NOMO-1 treated with DMSO at 0.1 percent for 48 hours (cell line): ENCODE measurements around the gene ALG9.

Experiments
- DNase-seq: peaks from one replicate; lab custom pipeline; 2025; ENCODE audit not compliant: unreplicated experiment; lab: John Stamatoyannopoulos, UW

Gene ALG9, protein sequence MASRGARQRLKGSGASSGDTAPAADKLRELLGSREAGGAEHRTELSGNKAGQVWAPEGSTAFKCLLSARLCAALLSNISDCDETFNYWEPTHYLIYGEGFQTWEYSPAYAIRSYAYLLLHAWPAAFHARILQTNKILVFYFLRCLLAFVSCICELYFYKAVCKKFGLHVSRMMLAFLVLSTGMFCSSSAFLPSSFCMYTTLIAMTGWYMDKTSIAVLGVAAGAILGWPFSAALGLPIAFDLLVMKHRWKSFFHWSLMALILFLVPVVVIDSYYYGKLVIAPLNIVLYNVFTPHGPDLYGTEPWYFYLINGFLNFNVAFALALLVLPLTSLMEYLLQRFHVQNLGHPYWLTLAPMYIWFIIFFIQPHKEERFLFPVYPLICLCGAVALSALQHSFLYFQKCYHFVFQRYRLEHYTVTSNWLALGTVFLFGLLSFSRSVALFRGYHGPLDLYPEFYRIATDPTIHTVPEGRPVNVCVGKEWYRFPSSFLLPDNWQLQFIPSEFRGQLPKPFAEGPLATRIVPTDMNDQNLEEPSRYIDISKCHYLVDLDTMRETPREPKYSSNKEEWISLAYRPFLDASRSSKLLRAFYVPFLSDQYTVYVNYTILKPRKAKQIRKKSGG

DNA sequence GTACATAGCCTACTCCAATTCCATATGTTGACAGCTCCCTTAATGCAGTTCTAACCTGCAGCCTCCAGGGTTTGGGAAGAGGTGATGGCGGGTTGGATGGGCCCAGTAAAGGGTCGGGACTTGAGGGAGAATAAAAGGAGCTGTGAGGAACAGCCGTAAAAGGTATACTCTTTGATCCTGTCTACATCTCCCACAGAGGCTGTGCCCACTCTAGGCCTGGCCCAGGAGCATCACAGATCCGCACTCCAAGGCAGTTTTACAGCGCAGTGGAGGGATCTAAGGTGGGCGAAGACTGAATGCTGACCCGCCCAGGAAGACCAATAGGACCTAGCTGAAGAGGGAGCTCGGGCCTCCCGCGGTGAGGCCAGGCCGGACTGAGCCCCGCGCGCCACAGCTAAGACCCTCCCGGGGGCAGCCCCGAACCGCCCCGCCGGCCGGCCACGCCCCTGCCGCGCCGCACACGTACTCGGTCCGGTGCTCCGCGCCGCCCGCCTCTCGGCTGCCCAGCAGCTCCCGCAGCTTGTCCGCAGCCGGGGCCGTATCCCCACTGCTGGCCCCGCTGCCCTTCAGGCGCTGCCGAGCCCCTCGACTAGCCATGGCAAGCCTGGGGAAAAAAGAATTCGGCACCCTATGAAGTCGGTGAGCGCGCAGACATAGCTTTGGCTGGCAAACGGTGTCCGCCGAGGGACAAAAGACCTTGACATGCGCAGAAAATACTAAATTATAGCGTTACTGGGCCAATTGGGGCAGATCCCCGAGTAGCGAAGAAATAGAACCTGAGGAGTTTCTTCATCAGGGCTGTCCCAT is at the start of gene ALG9:
Gene ALG9 (minus strand): TSS at position 696 of the 807 bp plus-strand sequence. CDS start 99 bp downstream, at position 597.
- DNase-seq = peak; percentile 66

DNA sequence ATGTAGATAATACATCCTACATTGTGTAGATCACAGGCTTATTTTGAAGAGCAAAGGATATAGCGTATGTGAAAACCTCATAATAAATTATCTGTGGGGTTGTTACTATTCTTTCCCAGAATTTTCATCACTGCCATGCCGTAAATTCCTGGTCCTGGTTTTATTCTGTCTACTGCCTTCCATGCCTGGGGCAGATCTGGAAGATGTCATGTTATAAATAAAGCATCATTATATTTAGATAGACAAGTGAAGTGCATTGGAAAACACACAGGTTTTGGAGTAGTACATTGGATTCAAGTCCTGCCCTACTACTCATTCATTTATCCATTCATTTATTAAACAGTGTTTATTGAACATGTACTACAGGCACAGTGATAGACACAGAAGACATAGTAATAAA is 49.5 kb upstream of the ALG9 start:
- no peak for DNase-seq

DNA sequence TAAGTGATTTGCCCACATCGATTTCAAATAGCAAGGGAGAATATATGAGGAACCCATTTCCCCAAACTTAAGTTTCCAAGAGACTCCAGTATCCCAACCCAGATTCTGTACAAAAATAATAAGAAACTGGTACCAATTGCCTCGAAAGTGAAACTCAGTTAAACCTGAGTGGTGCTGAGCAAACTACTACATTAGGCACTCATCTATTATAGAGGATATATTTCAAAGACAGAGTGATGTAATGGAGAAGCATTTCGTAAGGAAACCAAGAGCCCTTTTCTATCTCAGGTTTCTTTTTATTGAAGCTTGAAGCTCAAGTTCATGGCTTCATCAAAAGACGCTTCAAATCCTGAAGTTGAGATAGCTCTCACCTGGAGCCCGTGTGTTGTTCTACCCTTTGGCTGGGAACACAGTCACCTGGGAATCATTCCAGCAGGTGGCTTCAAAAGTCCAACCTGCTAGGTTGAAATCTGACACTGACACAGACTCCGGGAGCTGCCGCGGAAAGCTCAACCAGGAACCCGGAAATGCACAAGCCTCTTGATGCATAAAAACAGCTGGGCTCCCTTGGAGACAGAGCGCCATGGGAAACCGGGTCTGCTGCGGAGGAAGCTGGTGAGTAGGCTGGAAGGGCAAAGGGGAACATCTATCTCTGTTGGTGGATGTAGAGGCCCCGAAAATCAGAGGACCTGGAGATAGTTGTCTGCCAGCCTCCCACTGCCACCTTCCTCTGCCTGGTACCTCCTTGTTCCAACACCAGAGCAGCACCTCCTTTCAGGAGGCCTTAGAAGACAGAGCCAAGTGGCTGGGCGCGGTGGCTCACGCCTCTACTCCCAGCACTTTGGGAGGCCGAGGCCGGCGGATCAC is 47.2 kb upstream of the ALG9 start, which contains the start of gene C11orf52:
Gene C11orf52 (plus strand): TSS at position 524 of the 867 bp plus-strand sequence. CDS start 60 bp downstream, at position 584.
- DNase-seq = no peak

DNA sequence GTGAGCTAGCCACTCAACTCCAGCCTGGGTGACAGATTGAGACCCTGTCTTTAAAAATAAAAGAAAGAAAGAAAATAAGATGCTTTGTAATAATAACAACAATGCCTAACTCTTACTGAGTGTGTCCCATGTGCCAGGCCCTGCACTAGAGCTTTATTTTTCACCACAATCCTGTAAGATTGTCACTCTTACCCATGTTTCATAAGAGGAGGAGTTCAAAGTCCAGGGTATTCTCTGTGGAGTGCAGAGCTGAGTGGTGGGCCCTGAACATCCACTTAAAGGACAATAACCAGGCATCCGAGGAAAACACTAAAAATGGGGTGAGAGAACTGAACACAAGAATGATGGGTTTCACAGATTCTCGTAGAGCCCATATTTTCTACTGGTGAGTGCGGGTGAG is 46.4 kb upstream of the ALG9 start:
- no peak for DNase-seq

DNA sequence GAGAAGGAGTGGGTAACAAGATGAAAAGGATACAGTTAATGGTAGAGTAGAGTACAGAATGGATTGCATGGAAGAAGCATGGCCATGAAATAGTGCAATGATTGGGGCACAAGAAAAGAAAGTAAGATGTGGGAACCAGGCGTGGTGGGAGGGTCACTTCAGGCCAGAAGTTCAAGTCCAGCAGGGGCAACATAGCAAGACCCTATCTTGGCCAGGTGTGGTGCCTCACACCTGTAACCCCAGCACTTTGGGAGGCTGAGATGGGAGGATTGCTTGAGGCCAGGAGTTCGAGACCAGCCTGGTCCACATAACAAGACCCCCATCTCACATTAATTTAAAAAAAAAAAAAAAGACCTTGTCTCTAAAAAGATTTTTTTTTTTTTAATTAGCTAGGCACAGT is 45.9 kb upstream of the ALG9 start:
- no peak for DNase-seq

DNA sequence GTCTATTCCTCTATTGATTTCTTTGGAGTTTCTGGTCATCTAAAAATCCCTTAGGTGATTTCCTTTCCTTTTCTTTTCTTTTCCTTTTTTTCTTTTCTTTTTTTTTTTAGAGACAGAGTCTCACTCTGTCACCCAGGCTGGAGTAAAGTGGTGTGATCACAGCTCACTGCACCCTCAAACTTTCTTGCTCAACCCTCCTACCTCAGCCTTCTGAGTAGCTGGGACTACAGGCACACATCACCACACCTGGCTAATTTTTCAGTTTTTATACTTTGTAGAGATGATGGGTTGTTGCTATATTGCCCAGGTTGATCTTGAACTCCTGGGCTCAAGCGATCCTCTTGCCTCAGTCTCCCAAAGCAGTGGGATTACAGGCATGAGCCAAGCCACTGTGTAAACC is 45.4 kb upstream of the ALG9 start:
- DNase-seq = no peak

DNA sequence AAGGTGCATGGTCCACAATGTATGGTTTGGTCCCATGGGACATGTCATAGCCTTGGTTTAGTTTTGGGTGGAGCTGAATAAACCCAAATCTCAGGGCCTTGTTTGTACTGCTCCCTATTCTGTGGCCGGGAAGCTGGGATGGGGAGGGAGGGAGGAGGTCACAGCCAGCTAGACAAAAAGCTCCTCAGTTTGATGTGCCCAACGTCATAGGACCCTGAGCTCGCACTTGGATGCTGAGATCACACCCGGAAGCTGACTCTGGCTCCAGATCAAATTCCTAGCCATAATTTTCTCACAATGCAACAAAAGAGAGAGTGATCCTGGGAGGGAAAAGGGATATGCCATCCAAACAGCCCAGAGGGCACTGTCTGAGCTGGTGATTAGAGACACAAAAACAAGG is 42.6 kb upstream of the ALG9 start:
- no peak for DNase-seq

DNA sequence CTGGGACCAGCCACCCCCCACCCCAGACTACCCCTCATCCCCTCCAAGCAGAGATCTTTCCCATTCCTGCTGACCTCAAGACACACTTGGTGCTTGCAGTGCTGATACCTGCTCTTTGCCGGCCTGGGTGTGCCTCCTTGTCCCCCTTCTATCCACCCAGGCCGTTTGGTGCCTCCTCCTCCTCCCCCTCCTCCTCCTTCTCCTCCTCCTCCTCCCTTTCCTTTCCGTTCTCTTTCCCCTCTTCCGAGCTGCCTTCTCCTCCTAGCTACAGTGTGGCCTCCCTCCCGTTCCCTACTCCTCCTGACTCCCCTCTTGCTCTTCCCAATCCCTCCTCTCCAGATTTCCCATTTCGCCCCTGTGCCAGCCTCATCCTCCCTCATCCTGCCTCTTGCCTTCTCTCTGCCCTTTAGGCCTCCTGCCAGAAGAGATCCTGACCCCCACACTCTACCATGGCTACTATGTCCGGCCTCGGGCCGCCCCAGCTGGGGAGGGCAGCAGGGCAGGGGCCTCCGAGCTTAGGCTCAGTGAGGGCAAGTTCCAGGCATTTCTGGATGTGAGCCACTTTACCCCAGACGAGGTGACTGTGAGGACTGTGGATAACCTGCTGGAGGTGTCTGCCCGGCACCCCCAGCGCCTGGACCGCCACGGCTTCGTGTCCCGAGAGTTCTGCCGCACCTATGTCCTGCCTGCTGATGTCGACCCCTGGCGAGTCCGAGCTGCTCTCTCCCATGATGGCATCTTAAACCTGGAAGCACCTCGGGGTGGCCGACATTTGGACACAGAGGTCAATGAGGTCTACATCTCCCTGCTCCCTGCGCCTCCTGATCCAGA is 41.9 kb upstream of the ALG9 start:
- no peak for DNase-seq

DNA sequence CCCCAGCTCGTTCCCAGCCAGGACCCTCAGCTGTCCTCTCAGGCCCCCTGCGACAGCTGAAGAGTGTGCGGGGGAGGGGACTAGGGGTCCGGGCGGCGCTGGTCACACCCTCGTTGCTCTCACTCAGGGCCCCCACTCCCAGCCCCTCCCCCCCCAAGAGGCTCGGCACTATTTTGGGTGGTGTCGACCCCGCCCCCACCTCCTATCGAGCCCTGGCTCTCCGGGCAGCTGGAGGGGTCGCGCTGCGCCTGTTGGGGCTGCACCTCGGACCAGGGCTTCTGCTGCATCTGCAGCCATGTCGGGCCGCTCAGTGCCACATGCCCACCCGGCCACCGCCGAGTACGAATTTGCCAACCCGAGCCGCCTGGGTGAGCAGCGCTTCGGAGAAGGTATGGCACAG is 41.2 kb upstream of the ALG9 start, which contains the start of gene HSPB2:
Gene HSPB2 (plus strand): TSS at position 200 of the 400 bp plus-strand sequence. CDS start 96 bp downstream, at position 296.
- DNase-seq = no peak

DNA sequence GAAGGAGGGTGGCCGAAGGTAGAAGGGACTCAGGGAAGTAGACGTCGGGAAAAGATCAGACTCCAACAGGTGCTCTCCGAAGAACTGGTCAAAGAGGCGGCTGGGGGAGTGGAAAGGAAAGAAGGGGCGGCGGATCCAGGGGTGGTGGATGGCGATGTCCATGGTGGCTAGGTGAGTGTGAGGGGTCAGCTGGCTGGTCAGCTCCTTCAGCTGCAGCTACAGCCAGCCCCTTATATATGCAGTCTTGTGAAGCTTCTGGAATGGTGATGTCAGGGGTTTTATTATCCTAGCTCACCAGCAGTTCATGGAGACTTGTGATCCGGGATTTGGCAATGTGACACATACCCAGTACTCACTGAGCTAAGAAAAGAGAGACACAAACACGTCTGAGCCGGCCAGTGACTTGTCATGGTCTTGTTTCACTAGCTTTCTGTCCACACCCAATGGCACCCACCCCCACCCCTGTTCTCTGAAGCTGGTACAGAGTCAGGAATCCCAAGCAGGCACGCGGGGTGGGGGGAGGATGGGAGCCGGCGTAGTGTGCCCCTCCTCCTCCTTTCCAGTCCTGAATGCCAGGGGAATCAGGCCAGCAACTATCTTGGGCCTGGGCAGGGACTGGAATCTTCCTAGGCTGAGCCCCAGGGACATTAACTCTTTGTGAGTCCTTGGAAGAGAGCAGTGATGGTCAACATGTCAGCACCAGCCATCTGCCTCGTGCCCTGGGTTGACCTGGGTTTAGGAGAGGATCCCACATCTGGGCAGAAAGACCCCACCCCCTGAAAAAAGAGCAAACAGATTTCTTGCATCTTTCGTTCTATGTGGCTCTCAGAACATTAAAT is 40.4 kb upstream of the ALG9 start, which contains the start of gene CRYAB:
Gene CRYAB (minus strand): TSS at position 208 of the 839 bp plus-strand sequence. CDS start 46 bp downstream, at position 162.
- no peak for DNase-seq

DNA sequence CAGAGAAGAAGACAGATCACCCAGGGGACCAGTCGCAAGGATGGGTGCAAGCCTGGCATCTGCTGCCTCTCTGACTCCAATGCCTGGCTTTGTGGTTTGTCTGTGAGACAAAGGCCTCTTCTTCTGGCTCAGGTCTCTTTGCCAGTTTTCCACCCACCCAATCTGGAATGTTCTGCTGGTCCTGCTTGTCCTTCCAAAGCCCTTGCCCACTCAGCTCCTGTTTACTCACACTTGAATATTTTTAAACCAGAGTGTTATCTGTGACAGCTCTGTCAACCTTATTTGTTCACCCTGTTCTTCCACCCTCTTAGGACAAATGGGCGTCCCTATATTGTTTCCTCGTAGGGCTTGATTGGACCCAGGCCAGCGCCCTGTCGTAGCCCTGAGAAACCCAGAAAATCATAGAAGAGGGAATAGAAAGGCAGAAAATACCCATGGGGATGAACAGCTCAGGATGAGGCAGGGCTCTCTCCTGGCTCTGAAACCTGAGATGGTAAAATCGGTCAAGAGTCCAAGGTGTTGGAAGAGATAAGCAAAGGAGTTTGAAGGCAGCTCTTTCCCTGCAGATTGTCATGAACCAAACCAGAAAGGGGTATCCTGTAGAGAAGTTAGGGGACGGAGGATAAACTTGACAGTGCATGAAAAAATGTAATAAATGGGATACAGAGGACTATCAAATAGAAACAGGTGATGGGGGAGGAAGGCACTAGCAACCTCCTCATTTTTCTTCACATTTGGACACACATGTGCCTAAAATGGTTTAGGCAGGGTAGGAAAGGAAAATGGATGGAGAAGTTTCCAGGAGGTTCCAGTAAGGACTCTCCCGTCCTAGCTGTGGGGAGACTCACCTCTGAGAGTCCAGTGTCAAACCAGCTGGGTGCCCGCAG is 39.5 kb upstream of the ALG9 start:
- DNase-seq = no peak

DNA sequence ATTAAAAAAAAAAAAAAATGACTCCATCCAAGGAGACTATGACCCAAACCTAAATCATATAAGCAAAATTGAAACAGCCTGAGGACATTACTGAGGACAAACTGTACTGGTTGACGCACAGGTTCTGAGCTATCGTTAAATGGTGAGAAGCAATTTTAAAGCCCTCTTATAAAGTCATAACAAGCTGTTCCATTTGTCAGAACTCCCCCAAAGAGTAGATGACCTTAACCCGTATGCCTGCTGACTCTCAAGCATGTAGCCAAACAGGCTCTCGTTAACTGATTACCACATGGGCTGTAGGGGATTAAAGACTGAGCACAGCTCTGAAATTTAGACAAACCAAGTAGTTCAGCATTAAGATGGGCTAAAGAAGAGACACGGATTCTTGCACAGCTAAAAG is 38.0 kb upstream of the ALG9 start:
- DNase-seq = no peak

DNA sequence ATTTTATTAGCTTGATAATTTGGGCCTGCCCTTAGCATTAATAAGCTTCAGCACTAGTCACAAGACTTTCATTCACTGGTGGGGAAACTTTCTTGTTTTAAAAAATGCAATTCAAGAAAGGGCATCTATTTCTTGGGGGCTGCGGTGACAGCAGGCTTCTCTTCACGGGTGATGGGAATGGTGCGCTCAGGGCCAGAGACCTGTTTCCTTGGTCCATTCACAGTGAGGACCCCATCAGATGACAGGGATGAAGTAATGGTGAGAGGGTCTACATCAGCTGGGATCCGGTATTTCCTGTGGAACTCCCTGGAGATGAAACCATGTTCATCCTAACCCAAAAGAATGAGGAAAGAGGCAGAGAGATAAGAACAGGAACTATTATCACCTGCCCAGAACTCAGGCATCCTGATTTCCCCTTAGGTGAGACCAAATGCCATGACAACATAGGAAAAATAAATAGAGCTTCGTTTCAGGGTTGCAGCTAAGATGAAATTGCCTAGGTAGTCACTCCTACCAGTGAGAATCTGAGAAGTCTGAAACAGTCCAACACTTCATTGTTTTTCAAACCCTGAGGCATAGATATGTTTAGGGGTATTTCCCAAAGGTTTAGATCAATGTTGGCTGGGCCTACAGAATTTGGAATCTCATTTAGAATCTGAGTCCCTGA is 37.4 kb upstream of the ALG9 start:
- no peak for DNase-seq

DNA sequence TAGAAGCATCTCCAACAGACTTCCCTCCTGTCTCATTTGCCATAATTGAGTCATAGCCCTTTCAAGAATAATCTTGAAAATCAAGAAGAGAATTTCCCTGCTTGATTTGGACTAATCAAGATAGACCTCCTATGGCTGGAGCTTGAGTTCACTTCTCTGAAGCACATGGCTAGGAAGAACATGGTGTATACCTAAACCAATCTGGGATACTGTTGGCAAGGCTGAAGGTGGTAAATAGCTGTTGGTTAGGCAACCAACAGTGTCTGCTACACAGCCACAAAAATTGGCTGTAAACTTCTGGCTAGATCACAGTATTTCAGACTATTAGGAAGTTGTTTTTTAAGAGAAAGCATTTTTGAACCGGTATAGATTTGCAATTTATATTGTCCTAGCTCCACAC is 35.3 kb upstream of the ALG9 start:
- DNase-seq = no peak

DNA sequence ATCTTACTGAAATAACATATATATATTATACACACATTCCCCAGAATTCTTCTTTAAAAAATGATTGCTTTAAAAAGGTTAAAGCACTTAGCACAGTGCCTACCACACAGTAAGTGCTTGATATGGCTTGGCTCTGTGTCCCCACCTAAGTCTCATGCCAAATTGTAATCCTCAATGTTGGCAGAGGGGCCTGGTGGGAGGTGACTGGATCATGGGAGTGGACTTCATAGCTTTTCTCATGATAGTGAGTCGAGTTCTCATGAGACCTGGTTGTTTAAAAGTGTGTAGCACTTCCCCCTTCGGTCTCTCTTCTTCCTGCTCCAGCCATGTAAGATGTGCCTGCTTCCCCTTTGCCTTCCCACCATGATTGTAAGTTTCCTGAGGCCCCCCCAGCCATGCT is 34.0 kb upstream of the ALG9 start:
- DNase-seq = no peak

DNA sequence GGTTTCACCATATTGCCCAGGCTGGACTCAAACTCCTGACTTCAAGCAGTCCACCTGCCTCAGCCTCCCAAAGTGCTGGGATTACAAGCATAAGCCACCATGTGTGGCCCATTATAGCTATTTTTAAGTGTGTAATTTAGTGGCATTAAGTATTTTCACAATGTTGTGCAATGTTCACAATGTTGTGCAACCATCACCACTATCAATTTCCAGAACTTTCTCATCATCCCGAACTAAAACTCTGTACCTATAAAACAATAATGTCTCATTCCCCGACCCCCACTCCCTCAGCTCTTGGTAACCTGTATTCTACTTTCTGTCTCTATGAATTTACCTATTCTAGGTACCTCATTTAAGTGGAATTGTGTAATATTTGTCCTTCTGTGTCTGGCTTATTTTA is 15.5 kb upstream of the ALG9 start:
- DNase-seq = no peak

DNA sequence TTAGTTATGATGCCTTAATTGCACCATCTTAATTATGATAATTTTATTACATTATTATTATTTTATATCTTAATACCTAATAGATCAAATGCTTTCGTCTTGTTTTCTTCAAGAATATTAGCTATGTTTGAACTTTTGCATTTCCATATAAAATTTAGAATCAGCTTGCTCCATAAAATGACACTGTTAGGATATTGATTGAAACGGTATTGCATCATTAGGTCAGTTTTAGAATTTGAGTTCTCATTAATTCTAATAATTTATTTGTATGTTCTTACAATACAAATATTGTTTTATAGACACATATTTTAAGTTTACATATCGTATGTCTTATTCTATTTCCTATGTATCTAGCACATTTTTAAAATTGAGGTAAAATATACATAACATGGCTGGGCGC is 14.7 kb upstream of the ALG9 start:
- no peak for DNase-seq
